Dedifferentiated amniotic fluid mesenchymal stem cell (primary cell): ENCODE data around the gene SLC7A7.
"Not testable (repeated sequence)": the region's sequence is repeated elsewhere in the genome, so short reads cannot be mapped to it uniquely, and the experiment has no call there.

Experiments
- DNase-seq: peaks from one replicate; pipeline ENCODE4 v3.0.0-alpha.2; 2016; ENCODE audit errors: extremely low spot score

Gene SLC7A7

GRCh38 chr14:22757972-22758650 is 57.1 kb downstream of the SLC7A7 start:
- not testable (repeated sequence) for DNase-seq

DNA sequence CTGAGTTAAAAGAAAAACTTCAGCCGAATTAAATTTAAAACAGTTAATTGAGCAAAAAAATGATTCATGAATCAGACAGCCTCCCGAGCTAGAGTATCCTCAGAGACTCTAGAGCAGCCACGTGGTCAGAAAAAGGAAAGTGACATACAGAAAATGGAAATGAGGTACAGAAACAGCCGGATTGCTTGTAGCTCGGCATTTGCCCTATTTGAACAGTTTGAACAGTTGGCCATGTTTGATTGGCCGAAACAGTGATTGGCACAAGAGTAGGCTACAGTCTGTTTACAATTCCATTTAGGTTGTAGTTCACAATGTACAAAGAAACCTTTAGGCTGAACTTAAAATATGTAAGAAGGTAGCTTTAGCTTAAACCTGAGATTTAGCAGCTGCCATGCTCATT is 61.6 kb downstream of the SLC7A7 start:
- no peak for DNase-seq

- no peak for DNase-seq
Measured at GRCh38 chr14:22752422-22752821, 62.8 kb downstream of the SLC7A7 start.

DNA sequence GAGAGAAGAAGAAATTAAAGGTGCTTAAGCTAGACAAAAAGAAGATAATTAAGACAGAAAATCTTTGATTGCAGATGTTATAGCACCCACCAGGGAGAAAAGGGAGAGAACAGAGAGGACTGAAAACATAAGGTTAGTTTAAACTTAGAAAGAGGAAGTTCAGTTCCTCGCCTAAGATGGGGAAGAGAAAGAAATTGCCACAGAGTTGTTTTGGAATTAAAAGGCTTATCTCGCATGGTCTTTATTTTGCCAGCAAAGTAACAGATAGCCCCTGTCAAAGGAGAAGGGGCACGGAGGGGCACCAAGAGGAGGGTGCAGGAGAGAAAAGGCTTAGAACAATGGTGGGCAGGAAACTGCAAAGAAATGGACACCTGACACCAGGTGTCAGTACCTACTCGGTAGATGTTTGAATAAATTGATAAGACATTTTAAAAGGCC is 66.6 kb downstream of the SLC7A7 start:
- DNase-seq, result no peak

DNA sequence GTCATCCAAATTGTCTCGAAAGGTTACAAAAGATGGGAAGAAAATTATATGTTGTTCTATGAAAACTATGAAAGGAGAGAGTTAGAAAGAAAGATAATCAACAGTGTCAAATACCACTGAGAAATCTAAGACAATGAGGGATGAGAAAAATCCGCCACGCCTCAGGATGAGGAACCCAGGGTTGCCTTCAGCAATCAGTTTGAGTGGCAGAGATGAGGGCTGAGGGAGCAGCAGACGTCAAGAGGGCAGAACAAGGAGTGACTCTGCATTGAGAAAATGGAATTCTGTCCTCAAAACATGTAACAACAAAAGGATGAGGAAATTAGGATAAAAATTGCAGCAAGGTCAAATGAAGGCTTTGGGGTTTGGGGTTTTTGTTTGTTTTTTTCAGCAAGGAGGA is 67.0 kb downstream of the SLC7A7 start:
- DNase-seq, result no peak

- no peak for DNase-seq
Measured at GRCh38 chr14:22747769-22748168, 67.5 kb downstream of the SLC7A7 start.

DNA sequence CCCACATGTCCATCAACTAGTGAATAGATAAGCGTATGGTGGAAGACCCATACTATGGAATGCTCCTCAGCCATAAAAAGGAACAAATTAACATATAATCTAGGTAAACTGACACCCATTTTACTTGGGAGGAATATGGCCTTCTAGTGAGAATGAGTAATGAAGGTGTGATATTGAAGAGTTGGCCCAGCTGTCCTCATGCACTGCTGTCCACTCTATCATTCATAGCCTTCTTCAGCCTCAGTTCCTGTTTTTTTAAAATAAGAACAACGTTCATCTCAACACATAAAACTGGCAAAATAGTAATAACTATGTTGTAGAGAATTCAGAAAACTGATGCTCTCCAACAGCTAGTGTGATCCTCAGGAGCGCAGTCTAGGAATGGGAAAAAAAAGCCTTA is 75.2 kb downstream of the SLC7A7 start:
- DNase-seq, result no peak

DNA sequence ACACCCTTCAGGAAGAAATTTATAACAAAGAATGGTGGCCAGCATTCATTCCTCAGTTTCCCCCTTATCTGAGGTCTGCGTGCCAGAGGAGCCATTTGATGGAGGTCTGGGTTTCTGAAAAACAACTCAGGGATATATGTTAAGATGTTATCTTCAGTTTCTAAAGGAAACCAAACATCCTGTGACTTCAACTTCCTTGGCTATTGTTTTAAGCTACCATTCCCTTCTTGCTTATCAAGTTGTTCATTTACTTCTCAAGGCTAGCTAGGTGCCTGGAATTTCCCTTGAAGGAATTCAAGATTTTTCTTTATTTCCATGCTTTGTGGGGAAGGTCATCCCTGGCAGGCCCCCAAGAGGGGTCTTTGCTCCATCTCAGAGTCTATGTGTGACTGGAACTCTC is 75.8 kb downstream of the SLC7A7 start:
- no peak for DNase-seq

DNA sequence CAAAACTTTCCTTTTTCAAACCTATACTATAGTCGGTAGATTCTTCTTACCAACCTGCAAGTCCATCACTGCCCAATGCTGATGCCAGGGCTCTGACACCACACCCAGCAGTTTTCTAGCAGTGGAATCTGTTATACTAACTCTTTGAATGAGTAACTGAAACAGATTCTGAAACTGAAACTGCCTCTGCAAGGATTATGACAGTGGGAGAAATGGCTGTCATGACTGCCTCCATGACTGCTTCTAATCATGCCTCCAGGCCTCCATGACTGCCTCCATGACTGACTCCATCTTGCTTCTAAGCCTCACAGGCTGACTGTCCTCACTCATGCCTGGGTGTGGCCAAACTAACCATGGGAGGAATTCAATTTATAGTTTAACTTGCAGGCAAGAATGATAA is 78.2 kb downstream of the SLC7A7 start:
- DNase-seq, result no peak

- not testable (repeated sequence) for DNase-seq
Measured at GRCh38 chr14:22736384-22736783, 78.9 kb downstream of the SLC7A7 start.

- no peak for DNase-seq
Measured at GRCh38 chr14:22735096-22735495, 80.1 kb downstream of the SLC7A7 start.

- no peak for DNase-seq
Measured at GRCh38 chr14:22733829-22734228, 81.4 kb downstream of the SLC7A7 start.

DNA sequence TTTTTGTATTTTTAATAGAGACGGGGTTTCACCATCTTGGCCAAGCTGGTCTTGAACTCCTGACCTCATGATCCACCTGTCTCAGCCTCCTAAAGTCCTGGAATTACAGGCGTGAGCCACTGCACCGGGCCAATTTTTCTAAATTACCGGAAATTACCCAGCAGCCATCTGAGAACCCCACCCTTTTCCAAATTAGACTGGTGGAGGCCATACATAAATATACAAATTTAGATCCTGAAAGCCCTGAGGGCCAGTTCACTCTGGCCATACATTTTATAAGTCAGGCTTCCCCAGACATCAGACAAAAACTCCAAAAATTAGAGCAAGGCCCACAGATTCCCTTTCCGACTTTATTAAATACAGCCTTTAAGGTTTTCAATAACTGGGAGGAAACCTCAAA is 83.2 kb downstream of the SLC7A7 start:
- DNase-seq, result not testable (repeated sequence)

GRCh38 chr14:22726012-22726411 is 89.2 kb downstream of the SLC7A7 start:
- DNase-seq, result no peak

GRCh38 chr14:22725374-22725773 is 89.9 kb downstream of the SLC7A7 start:
- not testable (repeated sequence) for DNase-seq

DNA sequence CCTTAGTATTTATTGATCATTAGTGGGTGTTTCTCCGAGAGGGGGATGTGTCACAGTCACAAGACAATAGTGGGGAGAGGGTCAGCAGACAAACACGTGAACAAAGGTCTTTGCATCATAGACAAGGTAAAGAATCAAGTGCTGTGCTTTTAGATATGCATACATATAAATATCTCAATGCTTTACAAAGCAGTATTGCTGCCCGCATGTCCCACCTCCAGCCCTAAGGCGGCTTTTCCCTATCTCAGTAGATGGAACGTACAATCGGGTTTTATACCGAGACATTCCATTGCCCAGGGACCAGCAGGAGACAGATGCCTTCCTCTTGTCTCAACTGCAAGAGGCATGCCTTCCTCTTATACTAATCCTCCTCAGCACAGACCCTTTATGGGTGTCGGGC is 90.4 kb downstream of the SLC7A7 start:
- not testable (repeated sequence) for DNase-seq

GRCh38 chr14:22723815-22724214 is 91.4 kb downstream of the SLC7A7 start:
- DNase-seq, result no peak
